Liver (tissue), 9 donors: ENCODE results near the gene PEX14. TPM values are rescaled to one million over a fixed set of nuclear protein-coding genes. Genes with fewer than 3 reads are reported as not detected.

Experiments used
- DNase-seq: peaks from one replicate; pipeline ENCODE4 v3.0.0-alpha.2; 2017; ENCODE audit warnings: low spot score
- H3K27ac ChIP-seq, 2 donors: one replicate each; pipeline ENCODE4 v1.7.0; 2013; ENCODE audit warnings: inconsistent platforms in 2 of 2, low read length in 2 of 2, control low read depth in 1 of 2, low read depth in 1 of 2, mild to moderate bottlenecking in 1 of 2
- H3K27me3 ChIP-seq, 4 donors: one replicate each; pipeline versions ENCODE4 v1.6.1 to v1.7.0; 2013; ENCODE audit warnings: low read length in 3 of 4, inconsistent platforms in 1 of 4, mild to moderate bottlenecking in 1 of 4, moderate library complexity in 1 of 4; ENCODE audit not compliant: control insufficient read depth in 4 of 4, insufficient read depth in 4 of 4
- H3K36me3 ChIP-seq, 4 donors: one replicate each; pipeline versions ENCODE4 v1.6.1 to v1.7.0; 2013; ENCODE audit warnings: low read length in 3 of 4, mild to moderate bottlenecking in 3 of 4, low read depth in 1 of 4, moderate library complexity in 1 of 4; ENCODE audit not compliant: control insufficient read depth in 4 of 4, insufficient read depth in 3 of 4
- H3K4me1 ChIP-seq, 4 donors: one replicate each; pipeline versions ENCODE4 v1.6.1 to v1.7.0; 2013; ENCODE audit warnings: low read length in 3 of 4, mild to moderate bottlenecking in 3 of 4, moderate library complexity in 1 of 4; ENCODE audit not compliant: control insufficient read depth in 4 of 4, insufficient read depth in 4 of 4
- H3K4me3 ChIP-seq, 3 donors: one replicate each; pipeline versions ENCODE4 v1.6.1 to v1.7.0; 2013; ENCODE audit warnings: low read length in 3 of 3, control low read depth in 1 of 3, low read depth in 1 of 3, mild to moderate bottlenecking in 1 of 3
- H3K9ac ChIP-seq, 2 donors: one replicate each; pipeline ENCODE4 v1.7.0; 2013; ENCODE audit warnings: low read length in 2 of 2, mild to moderate bottlenecking in 2 of 2, moderate library complexity in 2 of 2, control low read depth in 1 of 2, low read depth in 1 of 2
- H3K9me3 ChIP-seq, 4 donors: one replicate each; pipeline versions ENCODE4 v1.6.1 to v1.7.0; 2013; ENCODE audit warnings: low read length in 3 of 4; ENCODE audit not compliant: control insufficient read depth in 4 of 4
- EGR1 ChIP-seq, 2 donors: IDR thresholded peaks; 2 replicates each; pipeline ENCODE4 v1.6.1; 2016 to 2018; ENCODE audit warnings: antibody characterized with exemption in 2 of 2, low read depth in 2 of 2
- FOXA1 ChIP-seq: IDR thresholded peaks from 2 replicates; pipeline ENCODE4 v1.6.1; 2016; ENCODE audit warnings: antibody characterized with exemption
- FOXA2 ChIP-seq: IDR thresholded peaks from 2 replicates; pipeline ENCODE4 v1.6.1; 2016; ENCODE audit warnings: antibody characterized with exemption
- GABPA ChIP-seq, 2 donors: IDR thresholded peaks in 1 of 2; conservative IDR thresholded peaks in 1 of 2; 2 replicates each; pipeline ENCODE4 v1.6.1; 2016; ENCODE audit warnings: antibody characterized with exemption in 2 of 2, mild to moderate bottlenecking in 1 of 2, moderate library complexity in 1 of 2
- HNF4A ChIP-seq, 2 donors: conservative IDR thresholded peaks; 2 replicates each; pipeline ENCODE4 v1.6.1; 2016; ENCODE audit warnings: antibody characterized with exemption in 2 of 2, mild to moderate bottlenecking in 2 of 2
- HNF4G ChIP-seq: IDR thresholded peaks from 2 replicates; pipeline ENCODE4 v1.6.1; 2016; ENCODE audit warnings: antibody characterized with exemption
- JUND ChIP-seq, 2 donors: IDR thresholded peaks; 2 replicates each; pipeline ENCODE4 v1.6.1; 2016; ENCODE audit warnings: antibody characterized with exemption in 2 of 2
- NR2F2 ChIP-seq: IDR thresholded peaks from 2 replicates; pipeline ENCODE4 v1.6.1; 2016; ENCODE audit warnings: antibody characterized with exemption
- RAD21 ChIP-seq, 2 donors: IDR thresholded peaks; 2 replicates each; pipeline ENCODE4 v1.6.1; 2016; ENCODE audit warnings: antibody characterized with exemption in 2 of 2, mild to moderate bottlenecking in 2 of 2
- RXRA ChIP-seq, 2 donors: IDR thresholded peaks; 2 replicates each; pipeline ENCODE4 v1.6.1; 2017 to 2018; ENCODE audit warnings: antibody characterized with exemption in 2 of 2, mild to moderate bottlenecking in 1 of 2
- SP1 ChIP-seq: IDR thresholded peaks from 2 replicates; pipeline ENCODE4 v1.6.1; 2018; ENCODE audit warnings: antibody characterized with exemption, mild to moderate bottlenecking
- TAF1 ChIP-seq: conservative IDR thresholded peaks from 2 replicates; pipeline ENCODE4 v1.6.1; 2016; ENCODE audit warnings: antibody characterized with exemption, mild to moderate bottlenecking
- YY1 ChIP-seq: IDR thresholded peaks from 2 replicates; pipeline ENCODE4 v1.6.1; 2016; ENCODE audit warnings: antibody characterized with exemption, mild to moderate bottlenecking
- WGBS: extraction: QIAGEN DNeasy Blood & Tissue Kit; methylation state at CpG from one replicate; pipeline ENCODE4 v1.1.7; 2013; 5-methylcytosine and 5-hydroxymethylcytosine counted together
- polyA plus RNA-seq, 2 donors: library from polyadenylated mRNA; stranded (reverse) in 1 of 2; unstranded in 1 of 2; fragments of 200-250 nt in 1 of 2; fragments of >200 nt in 1 of 2; fragmentation: Nextera tagmentation in 1 of 2; extraction: Ambion mirVana in 1 of 2; gene quantifications; one replicate each; pipeline versions ENCODE4 v1.2.1 to v1.2.3, GENCODE V29; 2013 to 2015
- total RNA-seq, 2 donors: library from RNA; depleted of rRNA; stranded (reverse); fragments of >200 nt; gene quantifications; one replicate each; pipeline ENCODE4 v1.2.3, GENCODE V29; 2014
- TF ChIP-seq, protein P1 (sequence below): IDR thresholded peaks from 2 replicates; pipeline ENCODE4 v1.6.1; 2016; ENCODE audit warnings: antibody characterized with exemption
- TF ChIP-seq, protein P2 (sequence below): IDR thresholded peaks from 2 replicates; pipeline ENCODE4 v1.6.1; 2016; ENCODE audit warnings: antibody characterized with exemption
- TF ChIP-seq, protein P3 (sequence below): IDR thresholded peaks from 2 replicates; pipeline ENCODE4 v1.6.1; 2016; ENCODE audit warnings: antibody characterized with exemption, mild to moderate bottlenecking
- TF ChIP-seq, protein P4 (sequence below): fragments of 150-350 bp; IDR thresholded peaks from 2 replicates; pipeline ENCODE4 v1.5.1; 2017; ENCODE audit warnings: improper control_type of control experiment, low read depth, low read length; ENCODE audit not compliant: missing input control
- TF ChIP-seq, protein P5 (sequence below): IDR thresholded peaks from 2 replicates; pipeline ENCODE4 v1.6.1; 2016; ENCODE audit warnings: antibody characterized with exemption
- donor health status: healthy.
- donor health status: healthy.
- donor health status: healthy.
- donor health status: healthy.
- donor health status: healthy.

The PEX14 gene
- total and polyA plus RNA-seq, 4 donors, result 7.1 to 16.1 (median 11.7) TPM

DNA sequence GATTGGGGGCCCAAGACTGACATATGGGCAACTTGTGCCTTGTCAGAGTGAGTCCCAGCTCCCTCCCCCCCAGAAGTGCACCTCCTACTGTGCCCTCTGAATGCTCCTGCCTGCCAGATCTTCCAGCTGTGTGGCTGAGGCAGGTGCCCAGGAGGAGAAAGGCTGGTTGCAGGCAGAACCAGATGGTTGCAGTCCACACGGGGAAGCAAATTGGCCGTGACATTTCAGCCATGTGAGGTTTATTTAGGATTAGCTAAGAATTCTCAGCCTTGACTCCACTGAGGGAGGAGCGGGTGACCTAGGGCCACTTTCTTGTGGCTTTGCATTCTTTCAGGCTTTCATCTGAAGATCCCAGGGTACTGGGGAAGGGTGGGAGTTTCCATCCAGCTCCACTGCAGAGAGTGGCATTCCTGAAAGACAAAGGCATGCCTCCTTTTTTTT is 33.8 kb downstream of the PEX14 start:
- H3K4me3 ChIP-seq, result no peak overlapping the region
- WGBS, result 66% methylated on average over 3 of the region's 3 CpGs
- H3K27me3 ChIP-seq, result no peaks in the 10 kb centered on the region
- no peaks in the 10 kb centered on the region for H3K36me3 ChIP-seq
- H3K9me3 ChIP-seq, result no peaks in the 10 kb centered on the region
- peaks cover 14 to 68% (median 53%) of the 10 kb centered on the region in 4 donors for H3K4me1 ChIP-seq
- no peak overlapping the region for H3K9ac ChIP-seq
- DNase-seq, result no peak
- TF ChIP-seq TAF1, result no peak
- no peak for TF ChIP-seq GABPA (IDR thresholded peaks at IDR 0.05 in 1 of 2, conservative IDR thresholded peaks at IDR 0.05 in 1 of 2)
- TF ChIP-seq RXRA (IDR thresholded peaks at IDR 0.05), result no peak
- no peak for TF ChIP-seq RAD21 (IDR thresholded peaks at IDR 0.05)
- no peak for TF ChIP-seq FOXA1
- TF ChIP-seq, protein P1, sequence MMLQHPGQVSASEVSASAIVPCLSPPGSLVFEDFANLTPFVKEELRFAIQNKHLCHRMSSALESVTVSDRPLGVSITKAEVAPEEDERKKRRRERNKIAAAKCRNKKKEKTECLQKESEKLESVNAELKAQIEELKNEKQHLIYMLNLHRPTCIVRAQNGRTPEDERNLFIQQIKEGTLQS, result no peak
- no peak for TF ChIP-seq HNF4A (conservative IDR thresholded peaks at IDR 0.05)
- TF ChIP-seq NR2F2, result no peak
- H3K27ac ChIP-seq, result no peak overlapping the region

DNA sequence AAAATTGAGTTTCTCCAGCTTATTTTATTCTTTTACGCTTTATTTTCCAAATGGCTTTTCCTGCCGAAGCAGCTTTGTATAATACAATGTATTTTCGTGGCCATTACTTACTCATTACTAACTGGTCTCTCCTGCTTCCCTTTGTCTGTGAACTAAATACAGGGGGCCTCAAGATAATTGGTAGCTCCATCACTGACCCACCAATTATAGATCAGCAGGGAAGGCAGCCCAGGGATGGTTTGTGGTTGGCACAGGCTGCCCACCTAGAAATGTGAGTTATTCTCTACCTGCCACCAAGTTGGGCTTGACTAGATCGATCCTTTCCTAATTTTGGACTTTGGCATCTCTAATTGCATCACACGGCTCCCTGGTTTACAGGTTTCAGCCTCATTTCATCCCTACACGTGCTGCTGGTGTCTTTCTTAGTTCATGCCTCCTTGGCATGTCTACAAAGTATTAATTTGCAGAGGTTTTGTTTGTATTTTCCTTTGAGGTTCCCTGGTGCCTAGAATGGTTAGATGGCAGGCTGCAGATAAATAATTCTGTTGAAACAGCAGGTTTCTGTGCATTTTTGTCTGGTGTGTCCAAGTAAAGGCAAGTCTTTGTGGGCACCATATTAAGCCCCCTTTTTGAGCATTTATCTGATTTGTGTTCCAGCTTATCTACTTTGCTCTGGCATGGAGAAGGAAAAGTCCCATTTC is 35.2 kb downstream of the PEX14 start:
- TF ChIP-seq RXRA (IDR thresholded peaks at IDR 0.05) (peak; percentile 91 to 93), HNF4G (peak; percentile 87), NR2F2 (peak; percentile 17), JUND (IDR thresholded peaks at IDR 0.05) (peak; percentile 64 to 77), GABPA (IDR thresholded peaks at IDR 0.05 in 1 of 2, conservative IDR thresholded peaks at IDR 0.05 in 1 of 2) (no peak), SP1 (peak; percentile 52), YY1 (peak; percentile 74), FOXA2 (no peak), FOXA1 (no peak), HNF4A (conservative IDR thresholded peaks at IDR 0.05) (peak; percentile 97), TAF1 (no peak), RAD21 (IDR thresholded peaks at IDR 0.05) (peak; percentile 42 to 52), EGR1 (IDR thresholded peaks at IDR 0.05; ENCODE audit: low read depth in 2 of 2) (no peak)
- TF ChIP-seq, protein P2, sequence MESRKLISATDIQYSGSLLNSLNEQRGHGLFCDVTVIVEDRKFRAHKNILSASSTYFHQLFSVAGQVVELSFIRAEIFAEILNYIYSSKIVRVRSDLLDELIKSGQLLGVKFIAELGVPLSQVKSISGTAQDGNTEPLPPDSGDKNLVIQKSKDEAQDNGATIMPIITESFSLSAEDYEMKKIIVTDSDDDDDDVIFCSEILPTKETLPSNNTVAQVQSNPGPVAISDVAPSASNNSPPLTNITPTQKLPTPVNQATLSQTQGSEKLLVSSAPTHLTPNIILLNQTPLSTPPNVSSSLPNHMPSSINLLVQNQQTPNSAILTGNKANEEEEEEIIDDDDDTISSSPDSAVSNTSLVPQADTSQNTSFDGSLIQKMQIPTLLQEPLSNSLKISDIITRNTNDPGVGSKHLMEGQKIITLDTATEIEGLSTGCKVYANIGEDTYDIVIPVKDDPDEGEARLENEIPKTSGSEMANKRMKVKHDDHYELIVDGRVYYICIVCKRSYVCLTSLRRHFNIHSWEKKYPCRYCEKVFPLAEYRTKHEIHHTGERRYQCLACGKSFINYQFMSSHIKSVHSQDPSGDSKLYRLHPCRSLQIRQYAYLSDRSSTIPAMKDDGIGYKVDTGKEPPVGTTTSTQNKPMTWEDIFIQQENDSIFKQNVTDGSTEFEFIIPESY, result peak; percentile 58
- TF ChIP-seq, protein P3, sequence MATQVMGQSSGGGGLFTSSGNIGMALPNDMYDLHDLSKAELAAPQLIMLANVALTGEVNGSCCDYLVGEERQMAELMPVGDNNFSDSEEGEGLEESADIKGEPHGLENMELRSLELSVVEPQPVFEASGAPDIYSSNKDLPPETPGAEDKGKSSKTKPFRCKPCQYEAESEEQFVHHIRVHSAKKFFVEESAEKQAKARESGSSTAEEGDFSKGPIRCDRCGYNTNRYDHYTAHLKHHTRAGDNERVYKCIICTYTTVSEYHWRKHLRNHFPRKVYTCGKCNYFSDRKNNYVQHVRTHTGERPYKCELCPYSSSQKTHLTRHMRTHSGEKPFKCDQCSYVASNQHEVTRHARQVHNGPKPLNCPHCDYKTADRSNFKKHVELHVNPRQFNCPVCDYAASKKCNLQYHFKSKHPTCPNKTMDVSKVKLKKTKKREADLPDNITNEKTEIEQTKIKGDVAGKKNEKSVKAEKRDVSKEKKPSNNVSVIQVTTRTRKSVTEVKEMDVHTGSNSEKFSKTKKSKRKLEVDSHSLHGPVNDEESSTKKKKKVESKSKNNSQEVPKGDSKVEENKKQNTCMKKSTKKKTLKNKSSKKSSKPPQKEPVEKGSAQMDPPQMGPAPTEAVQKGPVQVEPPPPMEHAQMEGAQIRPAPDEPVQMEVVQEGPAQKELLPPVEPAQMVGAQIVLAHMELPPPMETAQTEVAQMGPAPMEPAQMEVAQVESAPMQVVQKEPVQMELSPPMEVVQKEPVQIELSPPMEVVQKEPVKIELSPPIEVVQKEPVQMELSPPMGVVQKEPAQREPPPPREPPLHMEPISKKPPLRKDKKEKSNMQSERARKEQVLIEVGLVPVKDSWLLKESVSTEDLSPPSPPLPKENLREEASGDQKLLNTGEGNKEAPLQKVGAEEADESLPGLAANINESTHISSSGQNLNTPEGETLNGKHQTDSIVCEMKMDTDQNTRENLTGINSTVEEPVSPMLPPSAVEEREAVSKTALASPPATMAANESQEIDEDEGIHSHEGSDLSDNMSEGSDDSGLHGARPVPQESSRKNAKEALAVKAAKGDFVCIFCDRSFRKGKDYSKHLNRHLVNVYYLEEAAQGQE, result peak; percentile 22
- TF ChIP-seq, protein P4, sequence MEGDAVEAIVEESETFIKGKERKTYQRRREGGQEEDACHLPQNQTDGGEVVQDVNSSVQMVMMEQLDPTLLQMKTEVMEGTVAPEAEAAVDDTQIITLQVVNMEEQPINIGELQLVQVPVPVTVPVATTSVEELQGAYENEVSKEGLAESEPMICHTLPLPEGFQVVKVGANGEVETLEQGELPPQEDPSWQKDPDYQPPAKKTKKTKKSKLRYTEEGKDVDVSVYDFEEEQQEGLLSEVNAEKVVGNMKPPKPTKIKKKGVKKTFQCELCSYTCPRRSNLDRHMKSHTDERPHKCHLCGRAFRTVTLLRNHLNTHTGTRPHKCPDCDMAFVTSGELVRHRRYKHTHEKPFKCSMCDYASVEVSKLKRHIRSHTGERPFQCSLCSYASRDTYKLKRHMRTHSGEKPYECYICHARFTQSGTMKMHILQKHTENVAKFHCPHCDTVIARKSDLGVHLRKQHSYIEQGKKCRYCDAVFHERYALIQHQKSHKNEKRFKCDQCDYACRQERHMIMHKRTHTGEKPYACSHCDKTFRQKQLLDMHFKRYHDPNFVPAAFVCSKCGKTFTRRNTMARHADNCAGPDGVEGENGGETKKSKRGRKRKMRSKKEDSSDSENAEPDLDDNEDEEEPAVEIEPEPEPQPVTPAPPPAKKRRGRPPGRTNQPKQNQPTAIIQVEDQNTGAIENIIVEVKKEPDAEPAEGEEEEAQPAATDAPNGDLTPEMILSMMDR, result no peak
- TF ChIP-seq, protein P5, sequence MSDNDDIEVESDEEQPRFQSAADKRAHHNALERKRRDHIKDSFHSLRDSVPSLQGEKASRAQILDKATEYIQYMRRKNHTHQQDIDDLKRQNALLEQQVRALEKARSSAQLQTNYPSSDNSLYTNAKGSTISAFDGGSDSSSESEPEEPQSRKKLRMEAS, result peak; percentile 91
- TF ChIP-seq, protein P1, result peak; percentile 87
- no peak for DNase-seq
- Histone ChIP-seq H3K27me3 (no peaks in the 10 kb centered on the region), H3K9me3 (no peaks in the 10 kb centered on the region), H3K36me3 (no peaks in the 10 kb centered on the region), H3K27ac (peak overlapping the region; percentile 38 to 78), H3K4me3 (no peak overlapping the region), H3K4me1 (peaks cover 14 to 64% (median 49%) of the 10 kb centered on the region in 4 donors), H3K9ac (no peak overlapping the region)
- 45% methylated on average over 6 of the region's 6 CpGs for WGBS
